DMS153 treated with DMSO at 0.1 percent for 48 hours (cell line): Measurements from ENCODE around the gene GRID2.

ENCODE experiments used
- DNase-seq: peaks from one replicate; lab custom pipeline; 2025; ENCODE audit not compliant: unreplicated experiment; lab: John Stamatoyannopoulos, UW

GRID2 gene

GRCh38 chr4:93467484-93468155 lies 1163.9 kb downstream of the GRID2 start:
- no peak for DNase-seq

- DNase-seq = no peak
These were observed 1165.8 kb downstream of the GRID2 start for GRCh38 chr4:93469560-93469959.

- DNase-seq = no peak
These were observed 1172.0 kb downstream of the GRID2 start for GRCh38 chr4:93475730-93476129.

- no peak for DNase-seq
These were observed 1175.0 kb downstream of the GRID2 start for GRCh38 chr4:93478805-93479204.

- no peak for DNase-seq
These were observed 1176.7 kb downstream of the GRID2 start for GRCh38 chr4:93480452-93480851.

- DNase-seq = no peak
These were observed 1191.6 kb downstream of the GRID2 start for GRCh38 chr4:93495346-93495745.

GRCh38 chr4:93501244-93501643 lies 1197.5 kb downstream of the GRID2 start:
- no peak for DNase-seq

GRCh38 chr4:93501946-93502345 lies 1198.2 kb downstream of the GRID2 start:
- DNase-seq = no peak

GRCh38 chr4:93502991-93503390 lies 1199.2 kb downstream of the GRID2 start:
- no peak for DNase-seq

- no peak for DNase-seq
These were observed 1210.1 kb downstream of the GRID2 start for GRCh38 chr4:93513851-93514250.

- DNase-seq = no peak
These were observed 1211.4 kb downstream of the GRID2 start for GRCh38 chr4:93515208-93515607.

GRCh38 chr4:93529692-93530372 lies 1226.1 kb downstream of the GRID2 start:
- DNase-seq = no peak

- no peak for DNase-seq
These were observed 1228.5 kb downstream of the GRID2 start for GRCh38 chr4:93532234-93532633.

- no peak for DNase-seq
These were observed 1236.8 kb downstream of the GRID2 start for GRCh38 chr4:93540562-93540961.

GRCh38 chr4:93561842-93562241 lies 1258.1 kb downstream of the GRID2 start:
- no peak for DNase-seq

GRCh38 chr4:93568758-93569157 lies 1265.0 kb downstream of the GRID2 start:
- DNase-seq = no peak

GRCh38 chr4:93573285-93573684 lies 1269.5 kb downstream of the GRID2 start:
- DNase-seq = no peak

GRCh38 chr4:93578942-93579341 lies 1275.2 kb downstream of the GRID2 start:
- no peak for DNase-seq

GRCh38 chr4:93605163-93605562 lies 1301.4 kb downstream of the GRID2 start:
- DNase-seq = no peak

- no peak for DNase-seq
These were observed 1313.8 kb downstream of the GRID2 start for GRCh38 chr4:93617606-93618005.

GRCh38 chr4:93633721-93634120 lies 1330.0 kb downstream of the GRID2 start:
- DNase-seq = no peak

- no peak for DNase-seq
These were observed 1332.2 kb downstream of the GRID2 start for GRCh38 chr4:93635943-93636342.

GRCh38 chr4:93645120-93645519 lies 1341.4 kb downstream of the GRID2 start:
- no peak for DNase-seq
